ENCODE measurements around the gene CTDP1. TPM values are rescaled to one million over a fixed set of nuclear protein-coding genes. Genes with fewer than 3 reads are reported as not detected.

CTDP1 gene
- total RNA-seq, 2 experiments from 2014 or later = 36.7 to 45.5 TPM

GRCh38 chr18:79787527-79787864, 107.9 kb downstream of the CTDP1 start:
- no peak overlapping the region for H3K27ac Mint-ChIP-seq
- CTCF ChIA-PET = interaction anchor here (0.8 kb wide), 1 partner anchor 232 kb away, joined by 3 read pairs; no protein-coding TSS in a partner anchor
- H3K9me3 Mint-ChIP-seq (ENCODE audit: low read depth) = no peaks in the 10 kb centered on the region
- POLR2A ChIA-PET = no interaction called here
- intact Hi-C loops (cut with DNase I, micrococcal nuclease) = no loop called here
- H3K4me1 Mint-ChIP-seq = peaks cover 4% of the 10 kb centered on the region
- H3K36me3 Mint-ChIP-seq (ENCODE audit: low read depth) = no peaks in the 10 kb centered on the region
- no peak for DNase-seq
- ATAC-seq = no peak
- H3K27me3 Mint-ChIP-seq = peaks cover 51% of the 10 kb centered on the region
- H3K4me3 Mint-ChIP-seq = no peak overlapping the region

GRCh38 chr18:79787865-79788733, 108.5 kb downstream of the CTDP1 start:
- no peak overlapping the region for H3K27ac Mint-ChIP-seq
- peaks cover 4% of the 10 kb centered on the region for H3K4me1 Mint-ChIP-seq
- ChIA-PET POLR2A (no interaction called here), CTCF (no interaction called here)
- H3K4me3 Mint-ChIP-seq = no peak overlapping the region
- ATAC-seq (no peak), DNase-seq (no peak)
- H3K9me3 Mint-ChIP-seq (ENCODE audit: low read depth) = no peaks in the 10 kb centered on the region
- no peaks in the 10 kb centered on the region for H3K36me3 Mint-ChIP-seq (ENCODE audit: low read depth)
- H3K27me3 Mint-ChIP-seq = peaks cover 55% of the 10 kb centered on the region
- intact Hi-C loops (cut with DNase I, micrococcal nuclease) = no loop called here

- ATAC-seq (no peak), DNase-seq (no peak)
- no peaks in the 10 kb centered on the region for H3K36me3 Mint-ChIP-seq (ENCODE audit: low read depth)
- intact Hi-C loops (cut with DNase I, micrococcal nuclease) = no loop called here
- H3K27me3 Mint-ChIP-seq = peaks cover 53% of the 10 kb centered on the region
- CTCF ChIA-PET = no interaction called here
- POLR2A ChIA-PET = no interaction called here
- H3K27ac Mint-ChIP-seq = no peak overlapping the region
- no peak overlapping the region for H3K4me3 Mint-ChIP-seq
- no peaks in the 10 kb centered on the region for H3K9me3 Mint-ChIP-seq (ENCODE audit: low read depth)
- peaks cover 4% of the 10 kb centered on the region for H3K4me1 Mint-ChIP-seq
Observed at GRCh38 chr18:79788734-79789085, 109.1 kb downstream of the CTDP1 start.

- Mint-ChIP-seq H3K4me3 (no peak overlapping the region), H3K36me3 (ENCODE audit: low read depth) (no peaks in the 10 kb centered on the region), H3K4me1 (peaks cover 4% of the 10 kb centered on the region), H3K9me3 (ENCODE audit: low read depth) (no peaks in the 10 kb centered on the region), H3K27ac (no peak overlapping the region), H3K27me3 (peaks cover 49% of the 10 kb centered on the region)
- ATAC-seq = no peak
- intact Hi-C loops (cut with DNase I, micrococcal nuclease) = no loop called here
- DNase-seq = no peak
- POLR2A ChIA-PET = no interaction called here
- CTCF ChIA-PET = no interaction called here
Observed at GRCh38 chr18:79789091-79789891, 109.7 kb downstream of the CTDP1 start.

GRCh38 chr18:79789901-79790890, 110.6 kb downstream of the CTDP1 start:
- Mint-ChIP-seq H3K4me3 (no peak overlapping the region), H3K9me3 (ENCODE audit: low read depth) (no peaks in the 10 kb centered on the region), H3K4me1 (peaks cover 4% of the 10 kb centered on the region), H3K27ac (no peak overlapping the region), H3K27me3 (peaks cover 52% of the 10 kb centered on the region), H3K36me3 (ENCODE audit: low read depth) (no peaks in the 10 kb centered on the region)
- intact Hi-C loops (cut with DNase I, micrococcal nuclease) = loop anchor here in 1 of 2 experiments (10.0 kb wide), 1 partner anchor 365 kb away; no protein-coding TSS in a partner anchor
- ChIA-PET POLR2A (no interaction called here), CTCF (no interaction called here)
- no peak for ATAC-seq
- DNase-seq = no peak

- Mint-ChIP-seq H3K36me3 (ENCODE audit: low read depth) (no peaks in the 10 kb centered on the region), H3K4me1 (peaks cover 4% of the 10 kb centered on the region), H3K4me3 (no peak overlapping the region), H3K27me3 (peaks cover 50% of the 10 kb centered on the region), H3K27ac (no peak overlapping the region), H3K9me3 (ENCODE audit: low read depth) (no peaks in the 10 kb centered on the region)
- ATAC-seq (no peak), DNase-seq (no peak)
- intact Hi-C loops (cut with DNase I, micrococcal nuclease) = loop anchor here in 1 of 2 experiments (10.0 kb wide), 1 partner anchor 364 kb away; no protein-coding TSS in a partner anchor
- ChIA-PET CTCF (no interaction called here), POLR2A (interaction anchor here (0.6 kb wide), 1 partner anchor 394 kb away, joined by 4 read pairs; no protein-coding TSS in a partner anchor)
Observed at GRCh38 chr18:79790996-79791972, 111.7 kb downstream of the CTDP1 start.

GRCh38 chr18:79792096-79792987, 112.7 kb downstream of the CTDP1 start:
- Mint-ChIP-seq H3K27me3 (peaks cover 45% of the 10 kb centered on the region), H3K4me1 (peaks cover 7% of the 10 kb centered on the region), H3K27ac (no peak overlapping the region), H3K4me3 (no peak overlapping the region), H3K9me3 (ENCODE audit: low read depth) (no peaks in the 10 kb centered on the region), H3K36me3 (ENCODE audit: low read depth) (no peaks in the 10 kb centered on the region)
- ChIA-PET CTCF (no interaction called here), POLR2A (no interaction called here)
- ATAC-seq (no peak), DNase-seq (no peak)
- intact Hi-C loops (cut with DNase I, micrococcal nuclease) = loop anchor here in 1 of 2 experiments (10.0 kb wide), 1 partner anchor 362 kb away; no protein-coding TSS in a partner anchor

- no peaks in the 10 kb centered on the region for H3K36me3 Mint-ChIP-seq (ENCODE audit: low read depth)
- H3K9me3 Mint-ChIP-seq (ENCODE audit: low read depth) = no peaks in the 10 kb centered on the region
- H3K27ac Mint-ChIP-seq = no peak overlapping the region
- peaks cover 8% of the 10 kb centered on the region for H3K4me1 Mint-ChIP-seq
- ATAC-seq (no peak), DNase-seq (no peak)
- H3K27me3 Mint-ChIP-seq = peaks cover 44% of the 10 kb centered on the region
- ChIA-PET CTCF (no interaction called here), POLR2A (no interaction called here)
- intact Hi-C loops (cut with DNase I, micrococcal nuclease) = loop anchor here in 1 of 2 experiments (10.0 kb wide), 1 partner anchor 362 kb away; no protein-coding TSS in a partner anchor
- no peak overlapping the region for H3K4me3 Mint-ChIP-seq
Observed at GRCh38 chr18:79792988-79793355, 113.4 kb downstream of the CTDP1 start.

- peaks cover 15% of the 10 kb centered on the region for H3K4me1 Mint-ChIP-seq
- intact Hi-C loops (cut with DNase I, micrococcal nuclease) = loop anchor here (5.0 to 10.0 kb wide), 3 partner anchors 167 to 362 kb away; partner anchors contain the start of gene HSBP1L1 (in 1 of the 2)
- no peaks in the 10 kb centered on the region for H3K9me3 Mint-ChIP-seq (ENCODE audit: low read depth)
- H3K4me3 Mint-ChIP-seq = no peak overlapping the region
- H3K36me3 Mint-ChIP-seq (ENCODE audit: low read depth) = no peaks in the 10 kb centered on the region
- no peak overlapping the region for H3K27ac Mint-ChIP-seq
- H3K27me3 Mint-ChIP-seq = peaks cover 47% of the 10 kb centered on the region
- ChIA-PET POLR2A (no interaction called here), CTCF (interaction anchor here (0.9 kb wide), 1 partner anchor 110 kb away, joined by 3 read pairs; no protein-coding TSS in a partner anchor)
- ATAC-seq = no peak
- no peak for DNase-seq
Observed at GRCh38 chr18:79794846-79795245, 115.2 kb downstream of the CTDP1 start.
